Peyer's patch (tissue), 4 donors: Measurements from ENCODE around the gene DDRGK1.

Source experiments
- CTCF ChIP-seq, 6 experiments: fragments of 450-650 bp in 4 of 6; fragments of 200-600 bp in 2 of 6; sonication (generic) in 1 of 6; IDR thresholded peaks; one replicate each; pipeline ENCODE4 v1.5.1; 2017 to 2019; ENCODE audit warnings: antibody characterized with exemption in 6 of 6, mild to moderate bottlenecking in 3 of 6, moderate library complexity in 1 of 6
- POLR2A ChIP-seq, 2 donors: fragments of 450-650 bp; IDR thresholded peaks; one replicate each; pipeline ENCODE4 v1.5.1; 2017; ENCODE audit warnings: antibody characterized with exemption in 2 of 2, mild to moderate bottlenecking in 2 of 2, moderate library complexity in 2 of 2

- no peak for TF ChIP-seq CTCF (IDR thresholded peaks at IDR 0.05)
- no peak for TF ChIP-seq POLR2A (IDR thresholded peaks at IDR 0.05)
Measured at GRCh38 chr20:3165473-3166337, 38.8 kb downstream of the DDRGK1 start.
